Measurements from ENCODE around the gene QPRT.

DNA sequence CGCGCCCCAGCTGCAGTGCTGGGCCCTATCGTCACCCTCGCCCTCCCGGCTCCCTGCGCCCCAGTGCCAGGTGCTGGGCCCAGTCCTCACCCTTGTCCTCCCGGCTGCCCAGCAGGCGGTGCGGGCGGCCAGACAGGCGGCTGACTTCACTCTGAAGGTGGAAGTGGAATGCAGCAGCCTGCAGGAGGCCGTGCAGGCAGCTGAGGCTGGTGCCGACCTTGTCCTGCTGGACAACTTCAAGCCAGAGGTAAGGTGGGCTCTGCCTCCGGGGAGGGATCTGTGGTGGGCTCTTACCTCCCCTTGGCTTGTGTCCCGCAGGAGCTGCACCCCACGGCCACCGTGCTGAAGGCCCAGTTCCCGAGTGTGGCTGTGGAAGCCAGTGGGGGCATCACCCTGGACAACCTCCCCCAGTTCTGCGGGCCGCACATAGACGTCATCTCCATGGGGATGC is 17.9 kb downstream of the QPRT start:
- TF ChIP-seq, protein P1, sequence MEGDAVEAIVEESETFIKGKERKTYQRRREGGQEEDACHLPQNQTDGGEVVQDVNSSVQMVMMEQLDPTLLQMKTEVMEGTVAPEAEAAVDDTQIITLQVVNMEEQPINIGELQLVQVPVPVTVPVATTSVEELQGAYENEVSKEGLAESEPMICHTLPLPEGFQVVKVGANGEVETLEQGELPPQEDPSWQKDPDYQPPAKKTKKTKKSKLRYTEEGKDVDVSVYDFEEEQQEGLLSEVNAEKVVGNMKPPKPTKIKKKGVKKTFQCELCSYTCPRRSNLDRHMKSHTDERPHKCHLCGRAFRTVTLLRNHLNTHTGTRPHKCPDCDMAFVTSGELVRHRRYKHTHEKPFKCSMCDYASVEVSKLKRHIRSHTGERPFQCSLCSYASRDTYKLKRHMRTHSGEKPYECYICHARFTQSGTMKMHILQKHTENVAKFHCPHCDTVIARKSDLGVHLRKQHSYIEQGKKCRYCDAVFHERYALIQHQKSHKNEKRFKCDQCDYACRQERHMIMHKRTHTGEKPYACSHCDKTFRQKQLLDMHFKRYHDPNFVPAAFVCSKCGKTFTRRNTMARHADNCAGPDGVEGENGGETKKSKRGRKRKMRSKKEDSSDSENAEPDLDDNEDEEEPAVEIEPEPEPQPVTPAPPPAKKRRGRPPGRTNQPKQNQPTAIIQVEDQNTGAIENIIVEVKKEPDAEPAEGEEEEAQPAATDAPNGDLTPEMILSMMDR (IDR thresholded peaks at IDR 0.05; ENCODE audit: low read depth, low read length, missing input control): no peak
- no peak for TF ChIP-seq RAD21 (IDR thresholded peaks at IDR 0.05)
- TF ChIP-seq, protein P2, sequence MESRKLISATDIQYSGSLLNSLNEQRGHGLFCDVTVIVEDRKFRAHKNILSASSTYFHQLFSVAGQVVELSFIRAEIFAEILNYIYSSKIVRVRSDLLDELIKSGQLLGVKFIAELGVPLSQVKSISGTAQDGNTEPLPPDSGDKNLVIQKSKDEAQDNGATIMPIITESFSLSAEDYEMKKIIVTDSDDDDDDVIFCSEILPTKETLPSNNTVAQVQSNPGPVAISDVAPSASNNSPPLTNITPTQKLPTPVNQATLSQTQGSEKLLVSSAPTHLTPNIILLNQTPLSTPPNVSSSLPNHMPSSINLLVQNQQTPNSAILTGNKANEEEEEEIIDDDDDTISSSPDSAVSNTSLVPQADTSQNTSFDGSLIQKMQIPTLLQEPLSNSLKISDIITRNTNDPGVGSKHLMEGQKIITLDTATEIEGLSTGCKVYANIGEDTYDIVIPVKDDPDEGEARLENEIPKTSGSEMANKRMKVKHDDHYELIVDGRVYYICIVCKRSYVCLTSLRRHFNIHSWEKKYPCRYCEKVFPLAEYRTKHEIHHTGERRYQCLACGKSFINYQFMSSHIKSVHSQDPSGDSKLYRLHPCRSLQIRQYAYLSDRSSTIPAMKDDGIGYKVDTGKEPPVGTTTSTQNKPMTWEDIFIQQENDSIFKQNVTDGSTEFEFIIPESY (IDR thresholded peaks at IDR 0.05): no peak
- no peak for TF ChIP-seq SP1 (IDR thresholded peaks at IDR 0.05)
- TF ChIP-seq TAF1 (conservative IDR thresholded peaks at IDR 0.05): no peak
- no peak for TF ChIP-seq JUND (IDR thresholded peaks at IDR 0.05)
- TF ChIP-seq GABPA (IDR thresholded peaks at IDR 0.05 in 1 of 2, conservative IDR thresholded peaks at IDR 0.05 in 1 of 2): no peak
- no peak for TF ChIP-seq NR2F2 (IDR thresholded peaks at IDR 0.05)
- TF ChIP-seq, protein P3, sequence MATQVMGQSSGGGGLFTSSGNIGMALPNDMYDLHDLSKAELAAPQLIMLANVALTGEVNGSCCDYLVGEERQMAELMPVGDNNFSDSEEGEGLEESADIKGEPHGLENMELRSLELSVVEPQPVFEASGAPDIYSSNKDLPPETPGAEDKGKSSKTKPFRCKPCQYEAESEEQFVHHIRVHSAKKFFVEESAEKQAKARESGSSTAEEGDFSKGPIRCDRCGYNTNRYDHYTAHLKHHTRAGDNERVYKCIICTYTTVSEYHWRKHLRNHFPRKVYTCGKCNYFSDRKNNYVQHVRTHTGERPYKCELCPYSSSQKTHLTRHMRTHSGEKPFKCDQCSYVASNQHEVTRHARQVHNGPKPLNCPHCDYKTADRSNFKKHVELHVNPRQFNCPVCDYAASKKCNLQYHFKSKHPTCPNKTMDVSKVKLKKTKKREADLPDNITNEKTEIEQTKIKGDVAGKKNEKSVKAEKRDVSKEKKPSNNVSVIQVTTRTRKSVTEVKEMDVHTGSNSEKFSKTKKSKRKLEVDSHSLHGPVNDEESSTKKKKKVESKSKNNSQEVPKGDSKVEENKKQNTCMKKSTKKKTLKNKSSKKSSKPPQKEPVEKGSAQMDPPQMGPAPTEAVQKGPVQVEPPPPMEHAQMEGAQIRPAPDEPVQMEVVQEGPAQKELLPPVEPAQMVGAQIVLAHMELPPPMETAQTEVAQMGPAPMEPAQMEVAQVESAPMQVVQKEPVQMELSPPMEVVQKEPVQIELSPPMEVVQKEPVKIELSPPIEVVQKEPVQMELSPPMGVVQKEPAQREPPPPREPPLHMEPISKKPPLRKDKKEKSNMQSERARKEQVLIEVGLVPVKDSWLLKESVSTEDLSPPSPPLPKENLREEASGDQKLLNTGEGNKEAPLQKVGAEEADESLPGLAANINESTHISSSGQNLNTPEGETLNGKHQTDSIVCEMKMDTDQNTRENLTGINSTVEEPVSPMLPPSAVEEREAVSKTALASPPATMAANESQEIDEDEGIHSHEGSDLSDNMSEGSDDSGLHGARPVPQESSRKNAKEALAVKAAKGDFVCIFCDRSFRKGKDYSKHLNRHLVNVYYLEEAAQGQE (IDR thresholded peaks at IDR 0.05): no peak
- TF ChIP-seq, protein P4, sequence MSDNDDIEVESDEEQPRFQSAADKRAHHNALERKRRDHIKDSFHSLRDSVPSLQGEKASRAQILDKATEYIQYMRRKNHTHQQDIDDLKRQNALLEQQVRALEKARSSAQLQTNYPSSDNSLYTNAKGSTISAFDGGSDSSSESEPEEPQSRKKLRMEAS (IDR thresholded peaks at IDR 0.05): no peak
- TF ChIP-seq HNF4G (IDR thresholded peaks at IDR 0.05): no peak
- TF ChIP-seq, protein P5, sequence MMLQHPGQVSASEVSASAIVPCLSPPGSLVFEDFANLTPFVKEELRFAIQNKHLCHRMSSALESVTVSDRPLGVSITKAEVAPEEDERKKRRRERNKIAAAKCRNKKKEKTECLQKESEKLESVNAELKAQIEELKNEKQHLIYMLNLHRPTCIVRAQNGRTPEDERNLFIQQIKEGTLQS (IDR thresholded peaks at IDR 0.05): no peak
- TF ChIP-seq HNF4A (conservative IDR thresholded peaks at IDR 0.05): no peak

Data from liver (tissue), 3 donors.